Panc1 (cell line): Measurements from ENCODE around the gene GIMAP5. TPM values are rescaled to one million over a fixed set of nuclear protein-coding genes. Genes with fewer than 3 reads are reported as not detected.

Experiments used
- ATAC-seq: fragments of 200-7000 bp; cut with Tn5 transposase; 2 replicates; pipeline ENCODE4 v1.9.1; 2020; ENCODE audit warnings: mild to moderate bottlenecking, moderate library complexity
- BruUV-seq: library from RNA; stranded (reverse); fragments of 400-500 nt; replicated peaks from 2 replicates; lab custom pipeline; 2021; lab: Mats Ljungman, UMichigan
- CTCF ChIA-PET: fragments of 300-600 bp; sonication (Branson Sonifier 250); formaldehyde crosslinking; loops from one replicate; lab custom pipeline; 2022; ENCODE audit warnings: antibody characterized with exemption; lab: Charles Lee
- POLR2A ChIA-PET: fragments of 300-600 bp; sonication (Branson Sonifier 250); formaldehyde crosslinking; loops from one replicate; lab custom pipeline; 2022; ENCODE audit warnings: antibody characterized with exemption; lab: Charles Lee
- DNase-seq: peaks from one replicate; pipeline ENCODE4 v3.0.0-alpha.2; 2010; ENCODE audit warnings: low read depth, low spot score
- H3K27ac ChIP-seq: 2 replicates; pipeline ENCODE4 v1.5.1; 2011; ENCODE audit warnings: mild to moderate bottlenecking, low read length, inconsistent platforms
- H3K27me3 ChIP-seq: fragments of 200-500 bp; sonication (Bioruptor generic); 2 replicates; pipeline ENCODE4 v1.6.0; 2014; ENCODE audit warnings: low read length, inconsistent platforms; ENCODE audit not compliant: control insufficient read depth, insufficient read depth
- H3K36me3 ChIP-seq: fragments of 200-500 bp; sonication (Bioruptor generic); 2 replicates; pipeline ENCODE4 v1.5.1; 2014; ENCODE audit warnings: inconsistent platforms, mild to moderate bottlenecking, low read length, moderate library complexity; ENCODE audit not compliant: control insufficient read depth, insufficient read depth
- H3K4me1 ChIP-seq: 2 replicates; pipeline ENCODE4 v1.5.1; 2011; ENCODE audit warnings: inconsistent platforms, mild to moderate bottlenecking, low read length, moderate library complexity; ENCODE audit not compliant: control insufficient read depth, insufficient read depth
- H3K4me3 ChIP-seq, 2 experiments: 2 replicates each; pipeline ENCODE4 v1.5.1; 2011 to 2012; ENCODE audit warnings: low read depth in 2 of 2, low read length in 2 of 2, mild to moderate bottlenecking in 2 of 2, inconsistent platforms in 1 of 2, moderate library complexity in 1 of 2
- H3K9me3 ChIP-seq: fragments of 200-500 bp; sonication (Bioruptor generic); 2 replicates; pipeline ENCODE4 v1.5.1; 2014; ENCODE audit warnings: low read depth, mild to moderate bottlenecking, inconsistent platforms, low read length, moderate library complexity; ENCODE audit not compliant: control insufficient read depth, insufficient read depth
- CTCF ChIP-seq: fragments of 450-650 bp; IDR thresholded peaks from 2 replicates; pipeline ENCODE4 v1.5.1; 2017; ENCODE audit warnings: mild to moderate bottlenecking
- POLR2AphosphoS5 ChIP-seq: IDR thresholded peaks from 2 replicates; pipeline ENCODE4 v1.6.1; 2012; ENCODE audit warnings: mild to moderate bottlenecking, low read depth, low read length, moderate library complexity
- REST ChIP-seq, 2 experiments: IDR thresholded peaks; 2 replicates each; pipeline ENCODE4 v1.6.1; 2011 to 2012; ENCODE audit warnings: low read depth in 2 of 2, control low read depth in 1 of 2, low read length in 1 of 2, mild to moderate bottlenecking in 1 of 2, moderate library complexity in 1 of 2; ENCODE audit not compliant: insufficient read depth in 1 of 2
- SIN3A ChIP-seq: IDR thresholded peaks from 2 replicates; pipeline ENCODE4 v1.6.1; 2012; ENCODE audit warnings: low read depth, mild to moderate bottlenecking, low read length, moderate library complexity, borderline replicate concordance; ENCODE audit not compliant: insufficient read depth
- TCF7L2 ChIP-seq: IDR thresholded peaks from 2 replicates; pipeline ENCODE4 v1.6.1; 2011; ENCODE audit warnings: mild to moderate bottlenecking, low read depth, low read length, inconsistent platforms
- in situ Hi-C: cut with HindIII; loops from 2 replicates; pipeline ENCODE4 v1.10.0; 2016; ENCODE audit warnings: low sequenced_read_pairs, low pct_unique_long_range_greater_than_20kb
- intact Hi-C: fragments of 100-400 bp; cut with micrococcal nuclease; formaldehyde crosslinking; loops from one replicate; pipeline ENCODE4 v1.10.0; 2022; ENCODE audit not compliant: unreplicated experiment
- total RNA-seq: library from RNA; stranded (reverse); gene quantifications from one replicate; pipeline ENCODE4 v1.2.1, GENCODE V29; 2021; ENCODE audit not compliant: unreplicated experiment

GIMAP5 gene
- total RNA-seq, 1 experiment from 2014 or later = 0.51 TPM

GRCh38 chr7:150736864-150737263 lies 354 bp upstream of the GIMAP5 start:
- TF ChIP-seq POLR2AphosphoS5 (no peak), TCF7L2 (no peak), SIN3A (no peak), REST (IDR thresholded peaks at IDR 0.05; ENCODE audit: insufficient read depth in 1 of 2, low read depth in 2 of 2, low read length in 1 of 2) (no peak), CTCF (no peak)
- Histone ChIP-seq H3K9me3 (no peaks in the 10 kb centered on the region), H3K4me1 (no peaks in the 10 kb centered on the region; the same call in 1 of the 2 replicates), H3K27ac (no peak overlapping the region), H3K27me3 (peaks cover 18% of the 10 kb centered on the region), H3K36me3 (no peaks in the 10 kb centered on the region), H3K4me3 (no peak overlapping the region)
- DNase-seq = no peak
- in situ Hi-C loops (no loop called here), intact Hi-C loops (no loop called here)
- POLR2A ChIA-PET = no interaction called here
- CTCF ChIA-PET = no interaction called here
- no peak for ATAC-seq
- BruUV-seq = no TSS peak

- in situ Hi-C loops (no loop called here), intact Hi-C loops (no loop called here)
- DNase-seq (no peak), ATAC-seq (no peak)
- no peaks in the 10 kb centered on the region; the same call in 1 of the 2 replicates for H3K4me1 ChIP-seq
- H3K27ac ChIP-seq = no peak overlapping the region
- ChIA-PET CTCF (no interaction called here), POLR2A (no interaction called here)
- H3K27me3 ChIP-seq = peaks cover 18% of the 10 kb centered on the region
- no peak overlapping the region for H3K4me3 ChIP-seq
- no TSS peak for BruUV-seq
- no peaks in the 10 kb centered on the region for H3K9me3 ChIP-seq
- no peaks in the 10 kb centered on the region for H3K36me3 ChIP-seq
- TF ChIP-seq CTCF = no peak
- no peak for TF ChIP-seq SIN3A
- TF ChIP-seq REST (IDR thresholded peaks at IDR 0.05; ENCODE audit: insufficient read depth in 1 of 2, low read depth in 2 of 2, low read length in 1 of 2) = no peak
- no peak for TF ChIP-seq TCF7L2
- TF ChIP-seq POLR2AphosphoS5 = no peak
These were observed 874 bp downstream of the GIMAP5 start for GRCh38 chr7:150738092-150738491.
